Activated T-cell treated with anti-CD3 and anti-CD28 coated beads, Interleukin-2, amount 50 U/mL, for 24 hours (primary cell): Measurements from ENCODE around the gene CPVL.
"Not testable (repeated sequence)": the region's sequence is repeated elsewhere in the genome, so short reads cannot be mapped to it uniquely, and the experiment has no call there.

Experiments used
- DNase-seq: peaks from one replicate; pipeline ENCODE4 v3.0.0-alpha.2; 2020
- H3K27ac Mint-ChIP-seq: 2 replicates; pipeline ENCODE4 v1.8.0; 2020; ENCODE audit warnings: mild to moderate bottlenecking, mixed read lengths
- H3K27me3 Mint-ChIP-seq: 2 replicates; pipeline ENCODE4 v1.8.0; 2020; ENCODE audit warnings: mixed read lengths
- H3K36me3 Mint-ChIP-seq: 2 replicates; pipeline ENCODE4 v1.8.0; 2020; ENCODE audit warnings: low read depth, mixed read lengths
- H3K4me1 Mint-ChIP-seq: 2 replicates; pipeline ENCODE4 v1.8.0; 2020; ENCODE audit warnings: low read depth, mixed read lengths
- H3K4me3 Mint-ChIP-seq: 2 replicates; pipeline ENCODE4 v1.8.0; 2020; ENCODE audit warnings: mild to moderate bottlenecking, moderate library complexity, mixed read lengths
- H3K9me3 Mint-ChIP-seq: 2 replicates; pipeline ENCODE4 v1.8.0; 2020; ENCODE audit warnings: mixed read lengths

Gene CPVL

DNA sequence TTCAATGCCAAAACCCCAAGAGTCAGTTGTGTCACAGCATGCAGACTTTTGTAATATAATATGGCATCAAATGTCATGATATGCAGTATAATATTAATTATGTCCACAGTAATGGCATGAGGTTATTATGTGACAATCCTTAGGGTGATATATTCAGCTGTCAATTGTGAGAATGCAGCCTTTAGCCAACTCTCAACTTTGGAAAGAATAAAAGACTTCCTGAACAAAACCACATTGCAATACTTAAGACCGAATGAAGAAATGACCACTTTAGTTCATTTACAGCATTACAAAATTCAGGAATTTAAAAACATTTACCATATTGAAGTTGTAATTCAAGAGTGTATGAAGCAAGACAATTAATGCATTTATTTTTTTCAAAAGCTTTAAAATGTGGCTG, 45.4 kb downstream of the CPVL start:
- no peak for DNase-seq
- H3K4me3 Mint-ChIP-seq = no peak overlapping the region
- no peaks in the 10 kb centered on the region for H3K27me3 Mint-ChIP-seq
- H3K9me3 Mint-ChIP-seq = no peaks in the 10 kb centered on the region
- no peaks in the 10 kb centered on the region for H3K36me3 Mint-ChIP-seq
- peaks cover 7% of the 10 kb centered on the region for H3K4me1 Mint-ChIP-seq
- no peak overlapping the region for H3K27ac Mint-ChIP-seq

DNA sequence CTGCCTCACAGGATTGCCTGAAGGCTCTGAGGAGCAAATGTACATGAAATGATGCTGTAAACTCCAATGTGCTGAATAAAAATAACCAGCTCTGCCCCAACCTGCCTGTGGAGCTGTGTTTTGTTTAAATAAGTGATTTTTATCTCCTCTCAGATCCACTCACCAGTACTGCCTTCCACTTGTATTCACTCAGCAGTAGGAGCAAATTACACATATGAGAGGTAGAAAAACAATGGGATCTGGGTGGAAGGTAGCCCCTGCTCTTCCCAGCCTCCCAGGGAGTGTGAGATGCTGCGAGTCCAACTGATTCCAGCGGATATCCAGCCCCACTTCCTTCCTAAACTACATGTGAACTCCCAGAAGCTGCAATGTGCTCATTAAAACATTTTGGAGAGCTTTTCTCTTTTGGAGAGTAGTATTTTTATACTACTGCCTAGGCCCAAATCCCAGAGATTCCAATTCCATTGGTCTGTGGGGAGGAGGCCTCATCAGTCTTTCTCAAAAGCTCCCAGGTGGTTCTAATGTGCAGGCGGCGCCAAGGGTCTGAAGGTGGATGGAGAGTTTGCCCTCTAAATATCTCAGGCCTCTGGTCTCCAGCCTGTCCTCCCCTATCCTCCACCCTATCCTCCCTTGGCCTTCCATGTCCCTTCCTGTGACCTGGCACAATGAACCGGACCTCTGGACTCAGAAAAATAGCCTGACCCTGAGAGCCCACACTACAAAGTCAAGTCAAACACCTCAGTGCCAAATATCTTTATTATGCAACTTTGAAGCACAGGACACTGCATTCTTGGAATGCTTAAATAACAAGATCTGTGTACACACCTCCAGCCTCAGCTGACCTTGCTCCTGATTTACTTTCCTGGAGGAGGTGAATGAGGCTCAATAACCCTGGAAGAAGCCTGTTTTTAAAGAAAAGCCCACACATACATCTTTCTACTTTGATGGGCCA, 46.2 kb downstream of the CPVL start:
- no peak for DNase-seq
- Mint-ChIP-seq H3K4me3 (no peak overlapping the region), H3K4me1 (peaks cover 7% of the 10 kb centered on the region), H3K9me3 (no peaks in the 10 kb centered on the region), H3K36me3 (no peaks in the 10 kb centered on the region), H3K27ac (no peak overlapping the region), H3K27me3 (no peaks in the 10 kb centered on the region)

DNA sequence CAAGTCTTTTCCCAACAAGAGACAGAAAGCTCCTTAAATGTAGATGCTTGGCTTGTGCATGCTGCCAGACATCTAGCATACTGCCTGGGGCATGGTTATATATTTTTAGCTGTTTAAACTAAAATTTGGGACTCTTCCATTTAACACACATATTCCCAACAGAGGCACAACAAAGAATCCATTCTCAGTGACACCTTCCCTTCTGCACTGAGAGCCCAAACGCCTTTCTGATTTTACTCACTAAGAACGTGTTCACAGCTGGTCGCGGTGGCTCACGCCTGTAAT, 49.9 kb downstream of the CPVL start:
- H3K4me3 Mint-ChIP-seq = no peak overlapping the region
- no peaks in the 10 kb centered on the region for H3K27me3 Mint-ChIP-seq
- H3K27ac Mint-ChIP-seq = no peak overlapping the region
- H3K4me1 Mint-ChIP-seq = peaks cover 5% of the 10 kb centered on the region
- no peaks in the 10 kb centered on the region for H3K9me3 Mint-ChIP-seq
- no peaks in the 10 kb centered on the region for H3K36me3 Mint-ChIP-seq
- DNase-seq = no peak

DNA sequence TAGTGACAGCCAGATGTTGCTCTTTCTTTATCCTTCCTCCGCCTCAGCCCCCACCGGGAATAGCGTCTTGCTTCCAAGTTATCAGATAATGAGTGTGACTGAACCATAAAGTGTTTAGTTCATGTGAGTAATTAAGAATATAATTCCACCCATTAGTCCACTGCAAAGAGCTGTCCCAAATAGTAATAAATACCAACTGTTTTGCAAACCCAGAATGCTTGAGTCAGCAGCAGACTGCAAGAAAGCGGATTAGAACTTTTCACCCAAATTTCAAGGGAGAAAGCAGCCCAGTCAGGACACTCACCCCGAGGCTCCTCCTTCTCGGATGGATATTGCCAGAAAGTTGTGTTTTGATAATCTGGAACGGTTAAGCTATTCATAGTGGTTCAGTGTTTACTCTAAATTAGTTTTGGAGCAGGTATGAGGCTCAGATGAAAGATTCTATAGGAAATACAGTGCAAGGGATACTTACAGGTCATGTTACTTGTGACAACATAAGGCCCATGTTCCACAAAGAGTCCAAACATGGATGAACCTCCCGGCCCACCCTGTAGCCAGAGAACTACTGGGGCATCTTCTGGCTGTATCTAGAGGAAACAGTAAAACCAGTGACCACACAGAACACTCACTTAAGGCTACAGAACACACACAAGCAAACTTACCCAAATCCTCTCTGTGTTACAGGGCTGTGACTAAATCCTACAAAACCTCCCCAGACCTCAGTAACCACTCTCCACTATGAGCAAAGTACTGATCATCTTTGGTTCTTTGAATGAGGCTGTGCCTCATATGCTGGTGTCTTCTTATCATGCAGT, 50.5 kb downstream of the CPVL start:
- Mint-ChIP-seq H3K4me3 (no peak overlapping the region), H3K36me3 (no peaks in the 10 kb centered on the region), H3K27ac (no peak overlapping the region), H3K9me3 (no peaks in the 10 kb centered on the region), H3K27me3 (no peaks in the 10 kb centered on the region), H3K4me1 (peaks cover 10% of the 10 kb centered on the region)
- DNase-seq = no peak

DNA sequence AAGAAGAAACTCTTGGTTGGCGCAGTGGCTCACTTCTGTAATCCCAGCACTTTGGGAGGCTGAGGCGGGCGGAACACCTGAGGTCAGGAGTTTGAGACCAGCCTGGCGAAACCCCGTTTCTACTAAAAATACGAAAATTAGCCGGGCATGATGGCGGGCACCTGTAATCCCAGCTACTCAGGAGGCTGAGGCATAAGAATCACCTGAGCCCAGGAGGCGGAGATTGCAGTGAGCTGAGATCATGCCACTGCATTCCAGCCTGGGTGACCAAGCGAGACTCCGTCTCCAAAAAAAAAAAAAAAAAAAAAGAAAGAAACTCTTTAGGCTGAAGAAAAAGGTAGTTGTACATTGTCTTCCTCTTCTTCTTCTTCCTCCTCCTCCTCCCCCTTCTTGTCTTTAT, 53.2 kb downstream of the CPVL start:
- H3K4me3 Mint-ChIP-seq, H3K36me3 Mint-ChIP-seq, DNase-seq, H3K27me3 Mint-ChIP-seq, H3K27ac Mint-ChIP-seq, H3K9me3 Mint-ChIP-seq: not testable (repeated sequence)
- H3K4me1 Mint-ChIP-seq = peaks cover 18% of the 10 kb centered on the region

DNA sequence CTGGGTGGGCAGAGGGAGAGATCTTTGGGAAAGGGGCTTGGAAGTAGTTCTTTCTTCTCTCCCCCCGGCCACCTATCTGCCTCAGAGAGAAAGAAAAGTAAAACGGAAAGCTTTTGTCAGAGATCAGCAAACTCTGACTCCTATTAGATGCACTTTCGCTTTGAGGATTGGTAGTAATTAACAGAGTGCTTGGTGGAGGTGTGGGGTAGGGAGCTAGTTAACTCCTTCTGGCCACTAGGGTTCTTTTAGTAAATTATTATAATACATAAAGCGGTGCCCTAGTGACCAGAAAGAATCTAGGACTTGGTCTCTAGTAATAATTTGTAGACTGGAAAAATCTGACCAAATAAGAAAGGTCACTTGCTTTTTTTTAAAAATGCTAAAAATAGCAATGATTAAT, 54.6 kb downstream of the CPVL start:
- H3K4me3 Mint-ChIP-seq = peak overlapping the region; percentile 77
- H3K36me3 Mint-ChIP-seq = no peaks in the 10 kb centered on the region
- DNase-seq = no peak
- peaks cover under 1% of the 10 kb centered on the region for H3K27me3 Mint-ChIP-seq
- no peaks in the 10 kb centered on the region for H3K9me3 Mint-ChIP-seq
- H3K4me1 Mint-ChIP-seq = peaks cover 18% of the 10 kb centered on the region
- H3K27ac Mint-ChIP-seq = peak overlapping the region; percentile 92

DNA sequence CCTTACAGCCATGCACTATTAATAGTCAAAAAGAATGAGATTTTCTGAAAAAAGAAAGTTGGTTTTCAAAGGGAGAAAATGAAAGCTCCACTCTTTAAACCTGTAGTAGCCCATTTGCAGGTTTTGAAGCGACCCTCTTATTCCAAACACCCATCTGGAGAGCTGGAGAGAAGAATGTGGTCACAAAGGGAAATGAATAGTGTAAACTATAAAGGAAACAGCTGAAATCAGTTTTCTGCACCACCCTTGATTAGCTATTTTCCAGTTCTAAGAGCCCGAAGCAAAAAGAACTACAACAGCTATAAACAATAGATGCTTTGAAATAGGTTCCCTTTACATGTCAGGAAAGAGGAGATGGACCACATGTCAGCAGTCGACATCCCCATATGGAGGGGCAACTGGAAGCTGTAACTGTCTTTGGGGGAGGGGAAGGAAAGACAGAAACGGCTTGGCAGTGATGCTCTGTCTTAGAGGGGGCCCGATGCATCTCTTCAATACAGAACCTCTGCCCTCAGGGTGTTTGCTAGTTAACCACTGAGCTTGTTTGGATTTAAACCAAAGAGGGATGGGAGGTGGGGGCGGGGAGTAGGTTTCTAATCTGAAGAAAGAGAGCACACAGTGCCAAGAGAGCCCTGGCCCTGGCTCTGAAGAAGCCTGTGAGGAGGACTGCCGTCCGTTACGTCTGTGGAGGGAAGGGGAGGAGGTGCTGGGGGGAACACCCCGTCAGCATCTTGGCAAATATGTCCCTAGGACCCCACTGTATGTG, 55.3 kb downstream of the CPVL start:
- H3K36me3 Mint-ChIP-seq = no peaks in the 10 kb centered on the region
- peak overlapping the region; percentile 92 for H3K27ac Mint-ChIP-seq
- no peak for DNase-seq
- no peaks in the 10 kb centered on the region for H3K9me3 Mint-ChIP-seq
- H3K4me3 Mint-ChIP-seq = peak overlapping the region; percentile 77
- peaks cover 18% of the 10 kb centered on the region for H3K4me1 Mint-ChIP-seq
- H3K27me3 Mint-ChIP-seq = peaks cover 4% of the 10 kb centered on the region

DNA sequence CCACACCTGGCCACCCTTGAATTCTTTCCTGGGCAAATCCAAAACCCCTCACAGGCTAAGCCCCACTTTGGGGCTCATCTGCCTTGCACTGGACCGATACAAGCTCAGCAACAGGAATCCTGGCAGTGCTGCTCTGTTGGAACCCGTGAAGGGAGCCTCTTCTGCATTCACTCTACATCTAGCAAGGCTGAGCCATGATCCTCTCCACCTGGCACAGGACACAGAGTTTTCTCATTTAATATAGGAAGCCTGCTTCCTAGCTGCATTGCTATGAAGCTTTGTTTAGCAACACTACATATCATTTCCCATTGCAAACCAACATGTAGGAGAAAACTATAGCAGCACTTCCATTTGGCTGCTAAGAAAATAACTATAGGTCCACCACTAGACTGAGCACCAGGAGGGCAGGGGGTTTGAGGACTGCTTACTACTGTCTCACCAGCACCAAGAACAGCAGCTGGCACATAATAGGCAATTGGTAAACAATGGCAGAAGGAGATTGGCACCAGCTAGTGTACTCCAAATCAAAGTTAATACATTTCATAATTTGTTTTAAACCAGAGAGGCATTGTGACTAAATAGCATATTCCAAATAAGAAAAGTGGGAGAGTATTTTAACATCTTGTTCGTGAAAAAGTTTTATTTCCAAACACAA, 56.1 kb downstream of the CPVL start:
- no peak for DNase-seq
- no peaks in the 10 kb centered on the region for H3K36me3 Mint-ChIP-seq
- peaks cover 18% of the 10 kb centered on the region for H3K4me1 Mint-ChIP-seq
- H3K27ac Mint-ChIP-seq = peak overlapping the region; percentile 12
- no peak overlapping the region for H3K4me3 Mint-ChIP-seq
- no peaks in the 10 kb centered on the region for H3K9me3 Mint-ChIP-seq
- H3K27me3 Mint-ChIP-seq = peaks cover 4% of the 10 kb centered on the region

DNA sequence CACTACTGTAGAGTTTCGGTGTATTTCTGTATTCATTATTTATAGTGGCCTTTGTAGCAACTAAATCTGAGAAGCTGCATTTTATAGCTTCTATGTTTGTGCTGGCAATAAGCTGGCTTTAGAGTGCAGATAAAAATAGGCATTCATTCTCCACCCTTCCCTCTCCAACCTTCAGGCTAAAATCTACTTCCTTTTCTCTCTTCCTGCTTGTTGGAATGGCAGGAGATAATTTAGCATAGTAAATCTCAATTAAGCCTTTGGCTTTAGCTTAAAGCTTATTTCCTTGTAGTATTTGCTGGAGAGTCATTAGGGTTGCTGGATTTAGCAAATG, 58.5 kb downstream of the CPVL start:
- no peak overlapping the region for H3K4me3 Mint-ChIP-seq
- peaks cover 4% of the 10 kb centered on the region for H3K27me3 Mint-ChIP-seq
- no peaks in the 10 kb centered on the region for H3K36me3 Mint-ChIP-seq
- DNase-seq = no peak
- no peaks in the 10 kb centered on the region for H3K9me3 Mint-ChIP-seq
- peaks cover 25% of the 10 kb centered on the region for H3K4me1 Mint-ChIP-seq
- no peak overlapping the region for H3K27ac Mint-ChIP-seq

DNA sequence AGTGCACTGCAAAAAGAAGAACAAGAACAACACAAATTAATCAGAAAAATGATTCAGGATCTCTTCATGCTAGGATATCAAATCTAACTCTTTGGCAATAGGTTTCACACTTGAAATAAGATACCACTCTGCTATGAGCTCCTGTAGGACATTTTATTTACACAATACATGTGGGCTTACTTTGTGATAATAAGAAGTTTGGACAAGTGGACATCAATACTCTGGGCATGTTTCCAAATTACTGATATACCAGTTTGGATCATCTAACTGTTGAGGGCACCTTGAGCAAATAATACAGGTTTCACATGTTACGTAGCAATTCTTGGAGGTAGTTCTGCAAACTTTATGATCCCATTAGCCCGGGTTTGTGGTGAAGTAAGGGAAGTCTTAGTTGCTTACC, 59.8 kb downstream of the CPVL start:
- Mint-ChIP-seq H3K4me3 (no peak overlapping the region), H3K27ac (no peak overlapping the region), H3K27me3 (peaks cover 4% of the 10 kb centered on the region), H3K4me1 (peaks cover 21% of the 10 kb centered on the region), H3K36me3 (no peaks in the 10 kb centered on the region), H3K9me3 (no peaks in the 10 kb centered on the region)
- DNase-seq = no peak

DNA sequence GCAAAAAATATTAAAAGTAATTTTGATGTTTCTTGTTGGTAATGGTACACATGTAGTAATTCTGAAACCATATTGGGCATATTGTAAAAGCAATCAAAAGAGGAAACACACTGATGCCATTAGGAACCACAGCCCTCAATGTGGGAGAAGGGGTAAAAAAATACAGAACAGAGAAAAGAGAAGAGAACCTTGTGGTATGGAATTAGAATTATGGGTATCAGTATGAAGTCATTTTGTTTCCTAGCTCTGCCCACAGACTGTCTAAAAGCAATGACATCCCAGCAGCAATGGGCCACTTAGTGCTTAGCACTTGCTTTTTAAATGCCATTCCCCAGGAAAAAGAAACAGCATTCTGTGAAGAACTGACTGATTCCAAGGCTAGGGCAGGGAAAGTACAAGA, 61.5 kb downstream of the CPVL start:
- H3K27me3 Mint-ChIP-seq = peaks cover 10% of the 10 kb centered on the region
- no peak for DNase-seq
- no peaks in the 10 kb centered on the region for H3K36me3 Mint-ChIP-seq
- H3K4me3 Mint-ChIP-seq = no peak overlapping the region
- H3K4me1 Mint-ChIP-seq = peaks cover 8% of the 10 kb centered on the region
- no peaks in the 10 kb centered on the region for H3K9me3 Mint-ChIP-seq
- H3K27ac Mint-ChIP-seq = no peak overlapping the region

DNA sequence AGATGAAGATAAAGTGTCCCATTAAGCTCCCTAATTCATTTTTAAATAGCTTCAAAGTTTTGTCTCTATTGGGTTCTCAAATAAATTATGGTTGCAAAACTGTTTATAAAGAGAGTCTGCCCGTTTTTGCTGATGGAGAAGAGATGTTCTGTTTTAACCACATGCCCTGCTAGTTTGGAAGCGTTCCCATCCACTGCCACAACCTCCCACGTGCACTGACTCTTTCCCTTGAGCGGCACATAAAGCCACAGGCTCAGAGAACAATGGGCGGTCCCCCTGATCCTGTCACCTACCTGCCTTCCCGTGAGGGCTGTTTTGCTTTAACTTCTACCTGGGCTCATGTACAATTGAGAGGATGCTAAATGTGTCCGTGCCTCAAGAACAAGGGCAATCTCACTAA, 65.5 kb downstream of the CPVL start:
- H3K4me1 Mint-ChIP-seq = peaks cover 6% of the 10 kb centered on the region
- H3K27ac Mint-ChIP-seq = no peak overlapping the region
- no peaks in the 10 kb centered on the region for H3K9me3 Mint-ChIP-seq
- H3K27me3 Mint-ChIP-seq = peaks cover 9% of the 10 kb centered on the region
- no peaks in the 10 kb centered on the region for H3K36me3 Mint-ChIP-seq
- no peak overlapping the region for H3K4me3 Mint-ChIP-seq
- DNase-seq = no peak

DNA sequence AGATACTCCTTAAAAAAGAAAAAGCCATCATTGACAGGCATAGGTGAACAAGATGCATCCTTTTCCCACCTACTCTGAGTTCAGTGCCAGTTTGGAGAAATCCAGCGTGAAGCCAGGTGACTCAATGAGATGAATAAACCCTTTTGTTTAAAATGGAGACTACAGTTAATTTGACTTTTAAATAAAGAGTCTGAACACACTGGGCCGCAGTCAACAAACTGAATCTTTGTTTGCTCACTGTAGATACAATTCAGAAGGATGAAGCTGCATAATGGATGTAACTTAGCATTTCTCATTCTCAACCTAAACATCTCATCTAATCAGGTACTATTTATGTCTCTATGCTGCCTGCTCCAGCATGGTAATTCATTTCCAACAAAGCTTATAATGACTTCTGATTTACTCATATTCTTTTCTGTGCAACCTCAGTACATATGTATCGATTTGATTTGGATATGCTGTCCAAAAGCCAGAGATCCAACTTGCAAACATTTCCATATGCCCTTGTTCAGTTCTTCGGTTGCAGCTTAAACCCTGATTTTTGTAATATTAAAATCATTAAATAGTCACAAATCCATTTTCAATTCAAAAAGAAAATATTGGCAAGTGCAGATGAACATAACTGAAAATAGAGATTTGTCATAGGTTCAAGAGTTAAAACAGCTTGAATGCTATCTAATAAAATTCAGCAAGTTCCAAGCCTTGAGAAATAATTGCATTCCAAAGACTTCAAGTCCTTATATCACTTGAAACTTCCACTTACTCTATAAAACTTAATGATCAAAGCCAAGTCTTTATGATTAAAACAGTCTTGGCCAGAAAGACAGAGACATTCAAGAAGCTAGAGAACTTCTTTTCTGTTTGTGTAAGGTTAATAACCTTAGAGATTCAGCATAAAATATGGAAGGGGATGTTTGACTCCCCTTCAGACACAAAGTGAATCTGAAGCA, 67.8 kb downstream of the CPVL start:
- H3K27me3 Mint-ChIP-seq = peaks cover 12% of the 10 kb centered on the region
- no peaks in the 10 kb centered on the region for H3K4me1 Mint-ChIP-seq
- H3K27ac Mint-ChIP-seq = no peak overlapping the region
- H3K4me3 Mint-ChIP-seq = no peak overlapping the region
- no peaks in the 10 kb centered on the region for H3K36me3 Mint-ChIP-seq
- H3K9me3 Mint-ChIP-seq = no peaks in the 10 kb centered on the region
- no peak for DNase-seq
